Endothelial cell of umbilical vein (primary cell): ENCODE measurements around the gene AQP1. TPM values are rescaled to one million over a fixed set of nuclear protein-coding genes. Genes with fewer than 3 reads are reported as not detected.

Experiments used
- BruUV-seq: library from RNA; stranded (reverse); fragments of 400-500 nt; replicated peaks from 2 replicates; lab custom pipeline; 2021; lab: Mats Ljungman, UMichigan
- CTCF ChIA-PET: fragments of 300-600, 350-600 bp; sonication (Branson Sonifier 250); formaldehyde crosslinking; loops from one replicate; lab custom pipeline; 2021; ENCODE audit warnings: antibody characterized with exemption, inconsistent platforms; lab: Charles Lee
- POLR2A ChIA-PET: fragments of 300-600, 350-600 bp; sonication (Branson Sonifier 250); formaldehyde crosslinking; loops from one replicate; lab custom pipeline; 2021; ENCODE audit warnings: antibody characterized with exemption, inconsistent platforms; lab: Charles Lee
- DNase-seq: peaks from one replicate; pipeline ENCODE4 v3.0.0-alpha.2; 2011; ENCODE audit warnings: low read depth, low spot score
- FAIRE-seq: peaks from 2 replicates; lab custom pipeline; 2011; peaks lifted over from hg19 to GRCh38; lab: Jason Lieb, UNC
- H2AFZ ChIP-seq: 2 replicates; pipeline ENCODE4 v1.6.0; 2012; ENCODE audit warnings: low read depth, low read length, control low read depth, inconsistent platforms
- H3K27ac ChIP-seq: 2 replicates; pipeline ENCODE4 v1.5.1; 2011; ENCODE audit warnings: low read depth, mild to moderate bottlenecking, control low read depth, low read length, moderate library complexity; ENCODE audit not compliant: insufficient read depth
- H3K27me3 ChIP-seq, 2 experiments: 2 replicates each; pipeline versions ENCODE4 v1.6.0 to v1.6.1; 2011; ENCODE audit warnings: low read length in 2 of 2, mixed read lengths in 1 of 2; ENCODE audit not compliant: control insufficient read depth in 2 of 2, insufficient read depth in 2 of 2
- H3K36me3 ChIP-seq, 2 experiments: 2 replicates in 1 of 2; 3 replicates in 1 of 2; pipeline ENCODE4 v1.5.1; 2011; ENCODE audit warnings: low read length in 2 of 2, mild to moderate bottlenecking in 1 of 2, moderate library complexity in 1 of 2; ENCODE audit not compliant: control insufficient read depth in 2 of 2, insufficient read depth in 2 of 2; ENCODE audit errors: extremely low read depth in 1 of 2
- H3K4me1 ChIP-seq: 3 replicates; pipeline ENCODE4 v1.5.1; 2011; ENCODE audit warnings: mild to moderate bottlenecking, low read length; ENCODE audit not compliant: control insufficient read depth, insufficient read depth; ENCODE audit errors: extremely low read depth
- H3K4me2 ChIP-seq: 2 replicates; pipeline ENCODE4 v1.6.1; 2011; ENCODE audit warnings: low read length, control low read depth, mixed read lengths; ENCODE audit not compliant: insufficient read depth
- H3K4me3 ChIP-seq, 3 experiments: fragments of 200-600 bp in 1 of 3; sonication (generic), shearing (Covaris generic) in 1 of 3; replicated peaks in 1 of 3; 2 replicates each; pipeline ENCODE4 v1.5.1; 2011 to 2016; ENCODE audit warnings: control low read depth in 3 of 3, low read length in 3 of 3, mild to moderate bottlenecking in 2 of 3, inconsistent platforms in 1 of 3, low read depth in 1 of 3, moderate library complexity in 1 of 3; ENCODE audit not compliant: insufficient read depth in 1 of 3
- H3K79me2 ChIP-seq: 2 replicates; pipeline ENCODE4 v1.6.0; 2012; ENCODE audit warnings: low read length, inconsistent platforms; ENCODE audit not compliant: control insufficient read depth, insufficient read depth
- H3K9ac ChIP-seq: replicated peaks from 2 replicates; pipeline ENCODE3; 2011; ENCODE audit warnings: low read length, control low read depth; ENCODE audit not compliant: insufficient read depth; ENCODE audit errors: extremely low read depth
- H3K9me1 ChIP-seq: replicated peaks from 3 replicates; pipeline ENCODE4 v1.6.0; 2011; ENCODE audit warnings: mild to moderate bottlenecking, low read length; ENCODE audit not compliant: control insufficient read depth, insufficient read depth; ENCODE audit errors: extremely low read depth
- H3K9me3 ChIP-seq: replicated peaks from 2 replicates; pipeline ENCODE4 v1.5.1; 2012; ENCODE audit warnings: low read length, inconsistent platforms; ENCODE audit not compliant: control insufficient read depth, insufficient read depth
- H4K20me1 ChIP-seq: replicated peaks from 2 replicates; pipeline ENCODE3; 2011; ENCODE audit warnings: mild to moderate bottlenecking, low read length; ENCODE audit not compliant: control insufficient read depth, insufficient read depth; ENCODE audit errors: extremely low read depth
- EZH2 ChIP-seq: IDR thresholded peaks from 2 replicates; pipeline ENCODE4 v1.6.1; 2012; ENCODE audit warnings: borderline replicate concordance, low read depth, mild to moderate bottlenecking, moderate library complexity, low read length, inconsistent platforms; ENCODE audit not compliant: severe bottlenecking
- FOS ChIP-seq: IDR thresholded peaks from 2 replicates; pipeline ENCODE4 v1.6.1; 2011; ENCODE audit warnings: mild to moderate bottlenecking, low read length, moderate library complexity, borderline replicate concordance; ENCODE audit not compliant: insufficient read depth
- GATA2 ChIP-seq: IDR thresholded peaks from 2 replicates; pipeline ENCODE4 v1.7.0; 2011; ENCODE audit warnings: low read depth, mild to moderate bottlenecking, moderate library complexity, mixed read lengths, low read length; ENCODE audit not compliant: insufficient read length, insufficient read depth
- JUN ChIP-seq: IDR thresholded peaks from 2 replicates; pipeline ENCODE4 v1.6.1; 2011; ENCODE audit warnings: borderline replicate concordance, low read depth; ENCODE audit not compliant: insufficient read length, insufficient read depth
- MYC ChIP-seq: IDR thresholded peaks from one replicate; pipeline ENCODE4 v1.6.1; 2011; ENCODE audit warnings: mild to moderate bottlenecking, low read depth, low read length
- POLR2A ChIP-seq: IDR thresholded peaks from 2 replicates; pipeline ENCODE4 v1.6.1; 2012; ENCODE audit warnings: low read depth, mild to moderate bottlenecking, control low read depth, low read length
- POLR2AphosphoS5 ChIP-seq: IDR thresholded peaks from 2 replicates; pipeline ENCODE4 v1.6.1; 2012; ENCODE audit warnings: low read depth, mild to moderate bottlenecking, control low read depth, low read length, moderate library complexity; ENCODE audit not compliant: insufficient read depth
- dilution Hi-C: fragments of 300-500 bp; cut with MboI; formaldehyde crosslinking; loops from one replicate; pipeline ENCODE4 v1.15.0; 2019; ENCODE audit warnings: low sequenced_read_pairs; ENCODE audit not compliant: extremely low pct_ligation_motif_present
- intact Hi-C: fragments of 100-400 bp; cut with micrococcal nuclease; formaldehyde crosslinking; loops from one replicate; pipeline ENCODE4 v1.10.0; 2022
- polyA plus RNA-seq, 4 experiments: library from polyadenylated mRNA; depleted of rRNA in 3 of 4; stranded (reverse) in 3 of 4; unstranded in 1 of 4; fragments of >200 nt; gene quantifications; 2 replicates each; pipeline versions ENCODE4 v1.2.1 to v1.2.3, GENCODE V29; 2011 to 2012; ENCODE audit warnings: missing spikeins in 1 of 4
- total RNA-seq: library from RNA; stranded (reverse); gene quantifications from 2 replicates; pipeline ENCODE4 v1.2.3, GENCODE V29; 2021
- TF ChIP-seq, protein P1 (sequence below): IDR thresholded peaks from 2 replicates; pipeline ENCODE4 v1.6.1; 2011; ENCODE audit not compliant: insufficient read depth, insufficient read length
- TF ChIP-seq, protein P2 (sequence below), 2 donors: IDR thresholded peaks; 1 replicate in 1 of 2; 2 replicates in 1 of 2; pipeline ENCODE4 v1.5.1; 2011; ENCODE audit warnings: low read length in 2 of 2, mild to moderate bottlenecking in 2 of 2, moderate library complexity in 2 of 2, control low read depth in 1 of 2, inconsistent platforms in 1 of 2, low read depth in 1 of 2; ENCODE audit not compliant: insufficient read depth in 1 of 2; ENCODE audit errors: extremely low read depth in 1 of 2

Gene AQP1
- total and polyA plus RNA-seq, 2 donors (not counting 3 experiments of a cell fraction or from before 2014, with no cell fraction given) = 11.7 to 15.9 TPM

DNA sequence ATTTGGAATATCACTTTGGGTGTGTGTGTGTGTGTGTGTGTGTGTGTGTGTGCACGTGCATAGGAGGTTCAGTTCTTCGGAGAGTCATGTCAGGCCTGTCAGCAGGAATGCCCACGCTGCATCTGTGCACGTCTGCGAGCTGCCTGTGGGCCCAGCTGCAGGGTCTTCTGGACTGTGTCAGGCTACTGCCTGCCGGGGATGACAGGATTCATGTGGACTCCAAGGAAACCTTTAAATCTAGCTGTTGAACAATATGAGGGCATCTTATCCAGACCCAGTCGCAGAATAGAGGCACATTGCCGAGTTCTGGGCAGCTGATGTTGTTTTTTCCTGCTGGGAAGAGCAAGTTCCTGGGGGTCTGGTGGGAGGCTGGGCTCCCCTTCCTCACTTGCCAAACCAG is 19.0 kb downstream of the AQP1 start:
- H3K27me3 ChIP-seq = no peaks in the 10 kb centered on the region
- TF ChIP-seq JUN = no peak
- no peak for TF ChIP-seq POLR2A
- no peak for TF ChIP-seq POLR2AphosphoS5
- no peak for TF ChIP-seq GATA2
- TF ChIP-seq EZH2 = no peak
- TF ChIP-seq, protein P1, sequence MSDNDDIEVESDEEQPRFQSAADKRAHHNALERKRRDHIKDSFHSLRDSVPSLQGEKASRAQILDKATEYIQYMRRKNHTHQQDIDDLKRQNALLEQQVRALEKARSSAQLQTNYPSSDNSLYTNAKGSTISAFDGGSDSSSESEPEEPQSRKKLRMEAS = no peak
- H3K9me1 ChIP-seq = no peaks in the 10 kb centered on the region
- no peak overlapping the region for H3K4me2 ChIP-seq
- no peak overlapping the region for H3K27ac ChIP-seq
- H2AFZ ChIP-seq = no peak overlapping the region
- ChIA-PET CTCF (interaction anchor here (1.4 to 3.1 kb wide), 3 partner anchors 8 to 192 kb away, joined by 6 to 29 read pairs (median 6); no protein-coding TSS in a partner anchor), POLR2A (no interaction called here)
- no peaks in the 10 kb centered on the region for H4K20me1 ChIP-seq
- no TSS peak for BruUV-seq
- H3K79me2 ChIP-seq = no peaks in the 10 kb centered on the region
- intact Hi-C loops (no loop called here), dilution Hi-C loops (no loop called here)
- DNase-seq (no peak), FAIRE-seq (no peak)
- H3K4me1 ChIP-seq = no peaks in the 10 kb centered on the region
- H3K4me3 ChIP-seq = no peak overlapping the region
- H3K36me3 ChIP-seq = no peaks in the 10 kb centered on the region
- H3K9me3 ChIP-seq = no peaks in the 10 kb centered on the region
- H3K9ac ChIP-seq = no peak overlapping the region

DNA sequence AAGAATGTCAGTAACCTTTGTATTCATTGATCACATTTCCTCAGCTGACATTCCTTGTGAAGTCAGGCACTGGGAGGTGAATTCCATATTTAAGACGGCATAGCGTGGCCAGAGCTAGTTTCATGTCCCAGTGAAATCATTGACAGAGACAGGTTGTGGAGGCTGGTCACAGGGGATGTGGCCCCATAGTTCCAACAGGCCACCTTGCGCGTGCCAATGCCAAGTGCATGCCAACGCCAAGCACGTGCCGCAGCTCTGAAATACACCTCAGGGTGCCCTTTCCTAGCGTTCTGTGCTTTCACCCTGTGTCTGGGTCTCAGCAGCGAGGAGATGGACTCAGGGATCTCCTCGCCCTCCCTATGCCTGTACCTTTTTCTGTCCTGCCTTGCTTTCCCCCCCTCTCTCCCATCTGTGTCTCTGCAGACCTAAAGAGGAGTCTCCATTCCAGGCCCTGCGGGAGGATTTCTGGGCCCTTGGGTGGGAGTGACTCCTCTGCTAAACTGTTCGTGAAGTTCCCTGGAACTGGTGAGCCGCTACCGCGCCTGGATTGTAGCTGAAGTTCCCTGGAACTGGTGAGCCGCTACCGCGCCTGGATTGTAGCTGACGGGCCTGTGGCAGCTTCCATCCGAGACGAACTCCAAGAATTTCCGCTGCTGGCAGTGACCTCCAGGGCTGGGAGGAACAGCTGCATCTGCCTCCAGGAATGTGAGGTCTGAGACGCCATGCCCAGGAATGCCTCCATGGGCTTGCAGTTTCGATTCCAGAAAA is 19.7 kb downstream of the AQP1 start:
- H3K4me2 ChIP-seq = no peak overlapping the region
- dilution Hi-C loops (no loop called here), intact Hi-C loops (no loop called here)
- ChIA-PET POLR2A (no interaction called here), CTCF (interaction anchor here (1.0 to 3.1 kb wide), 3 partner anchors 8 to 192 kb away, joined by 3 to 29 read pairs (median 3); no protein-coding TSS in a partner anchor)
- no peaks in the 10 kb centered on the region for H3K9me1 ChIP-seq
- DNase-seq (no peak), FAIRE-seq (no peak)
- no peak overlapping the region for H3K27ac ChIP-seq
- no peak overlapping the region for H2AFZ ChIP-seq
- no peaks in the 10 kb centered on the region for H4K20me1 ChIP-seq
- TF ChIP-seq EZH2 (no peak), GATA2 (no peak), FOS (no peak), POLR2AphosphoS5 (no peak), POLR2A (no peak), JUN (no peak), MYC (no peak)
- TF ChIP-seq, protein P1 = no peak
- TF ChIP-seq, protein P2, sequence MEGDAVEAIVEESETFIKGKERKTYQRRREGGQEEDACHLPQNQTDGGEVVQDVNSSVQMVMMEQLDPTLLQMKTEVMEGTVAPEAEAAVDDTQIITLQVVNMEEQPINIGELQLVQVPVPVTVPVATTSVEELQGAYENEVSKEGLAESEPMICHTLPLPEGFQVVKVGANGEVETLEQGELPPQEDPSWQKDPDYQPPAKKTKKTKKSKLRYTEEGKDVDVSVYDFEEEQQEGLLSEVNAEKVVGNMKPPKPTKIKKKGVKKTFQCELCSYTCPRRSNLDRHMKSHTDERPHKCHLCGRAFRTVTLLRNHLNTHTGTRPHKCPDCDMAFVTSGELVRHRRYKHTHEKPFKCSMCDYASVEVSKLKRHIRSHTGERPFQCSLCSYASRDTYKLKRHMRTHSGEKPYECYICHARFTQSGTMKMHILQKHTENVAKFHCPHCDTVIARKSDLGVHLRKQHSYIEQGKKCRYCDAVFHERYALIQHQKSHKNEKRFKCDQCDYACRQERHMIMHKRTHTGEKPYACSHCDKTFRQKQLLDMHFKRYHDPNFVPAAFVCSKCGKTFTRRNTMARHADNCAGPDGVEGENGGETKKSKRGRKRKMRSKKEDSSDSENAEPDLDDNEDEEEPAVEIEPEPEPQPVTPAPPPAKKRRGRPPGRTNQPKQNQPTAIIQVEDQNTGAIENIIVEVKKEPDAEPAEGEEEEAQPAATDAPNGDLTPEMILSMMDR (IDR thresholded peaks at IDR 0.05; ENCODE audit: extremely low read depth in 1 of 2, insufficient read depth in 1 of 2, low read depth in 1 of 2, low read length in 2 of 2) = no peak
- no peaks in the 10 kb centered on the region for H3K4me1 ChIP-seq
- H3K9ac ChIP-seq = no peak overlapping the region
- no peaks in the 10 kb centered on the region for H3K36me3 ChIP-seq
- H3K79me2 ChIP-seq = no peaks in the 10 kb centered on the region
- no TSS peak for BruUV-seq
- H3K27me3 ChIP-seq = peaks cover 0 to 1% of the 10 kb centered on the region in 2 experiments
- no peak overlapping the region for H3K4me3 ChIP-seq
- no peaks in the 10 kb centered on the region for H3K9me3 ChIP-seq
